ENCODE results near the gene PLEKHM2. TPM values are rescaled to one million over a fixed set of nuclear protein-coding genes. Genes with fewer than 3 reads are reported as not detected.
A peak's percentile ranks its signal among the peaks of the same experiment; 100 is the strongest.

The PLEKHM2 gene
- total RNA-seq, 1 experiment from 2014 or later = 38.5 TPM

DNA sequence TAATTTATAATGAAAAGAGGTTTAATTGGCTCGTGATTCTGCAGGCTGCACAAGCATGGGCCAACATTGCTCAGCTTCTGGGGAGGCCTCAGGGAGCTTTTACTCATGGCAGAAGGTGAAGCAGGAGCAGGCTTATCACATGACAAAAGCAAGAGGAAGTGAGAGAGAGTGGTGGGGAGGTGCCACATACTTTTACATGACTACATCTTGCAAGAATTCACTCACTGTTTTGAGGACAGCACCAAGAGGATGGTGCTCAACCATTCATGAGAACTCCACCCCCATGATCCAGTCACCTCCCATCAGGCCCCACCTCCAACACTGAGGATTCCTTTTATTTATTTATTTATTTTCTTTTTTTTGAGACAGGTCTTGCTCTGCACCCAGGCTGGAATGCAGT, 5.5 kb upstream of the PLEKHM2 start:
- Histone ChIP-seq H3K27ac (ENCODE audit: low read depth, low read length) (no peak overlapping the region), H3K9me2 (ENCODE audit: insufficient read depth) (no peaks in the 10 kb centered on the region), H3K4me2 (ENCODE audit: low read length) (peak overlapping the region; percentile 57), H3K36me3 (ENCODE audit: control insufficient read depth in 1 of 2, insufficient read depth in 2 of 2, low read length in 2 of 2) (no peaks in the 10 kb centered on the region), H4K20me1 (ENCODE audit: insufficient read depth) (no peaks in the 10 kb centered on the region), H3K4me1 (ENCODE audit: control insufficient read depth in 1 of 2, insufficient read depth in 2 of 2, low read length in 2 of 2) (peaks cover 5 to 44% of the 10 kb centered on the region in 2 experiments; a peak in 3 of 4 replicates), H3K79me2 (ENCODE audit: insufficient read depth, low read length) (no peaks in the 10 kb centered on the region), H3K27me3 (ENCODE audit: insufficient read depth, low read length) (no peaks in the 10 kb centered on the region), H3K9me3 (ENCODE audit: control insufficient read depth in 1 of 2, insufficient read depth in 1 of 2, low read depth in 1 of 2, low read length in 2 of 2) (no peaks in the 10 kb centered on the region), H3K9ac (ENCODE audit: low read length) (no peak overlapping the region), H2AFZ (ENCODE audit: low read depth, low read length, poor library complexity, severe bottlenecking) (no peak overlapping the region), H3K4me3 (replicated peaks in 1 of 2; ENCODE audit: low read depth in 1 of 2, low read length in 2 of 2) (no peak overlapping the region)
- RAD21 ChIA-PET (ENCODE audit: low non-redundant PET in 1 of 2, low total read pairs in 2 of 2, uncharacterized antibody in 2 of 2, unreplicated experiment in 2 of 2) = no interaction called here
- CTCF ChIA-PET = no interaction called here
- DNase-seq (ENCODE audit: low read depth, low spot score) = peak; percentile 45
- POLR2A ChIA-PET = interaction anchor here (0.6 kb wide), 1 partner anchor 180 kb away, joined by 3 read pairs; no protein-coding TSS in a partner anchor
- no TSS peak for BruUV-seq (replicated peaks)
- TF ChIP-seq CBX3 (IDR thresholded peaks at IDR 0.05; ENCODE audit: low read depth) (peak; percentile 59; the same call in 1 of the 2 replicates), ZNF274 (IDR thresholded peaks at IDR 0.05; ENCODE audit: low read depth, low read length) (no peak), POLR2AphosphoS5 (IDR thresholded peaks at IDR 0.05; ENCODE audit: low read depth, low read length) (no peak), FOSL1 (IDR thresholded peaks at IDR 0.05; ENCODE audit: low read depth) (peak; percentile 24; the same call in 1 of the 2 replicates), MAX (IDR thresholded peaks at IDR 0.05) (0 out of 2 replicates have a peak, but pooled peaks have one; percentile 34), ZFX (IDR thresholded peaks at IDR 0.05) (no peak), SP1 (IDR thresholded peaks at IDR 0.05; ENCODE audit: low read depth) (no peak), JUND (IDR thresholded peaks at IDR 0.05) (no peak), YY1 (IDR thresholded peaks at IDR 0.05; ENCODE audit: extremely low read depth, insufficient replicate concordance, low read depth, low read length) (no peak), RAD21 (IDR thresholded peaks at IDR 0.05; ENCODE audit: low read depth) (no peak), ELF1 (IDR thresholded peaks at IDR 0.05; ENCODE audit: borderline replicate concordance, low read depth) (no peak), SIN3A (IDR thresholded peaks at IDR 0.05; ENCODE audit: low read depth) (no peak)
- peak; percentile 88 for ATAC-seq
- intact Hi-C loops (cut with micrococcal nuclease) = no loop called here

DNA sequence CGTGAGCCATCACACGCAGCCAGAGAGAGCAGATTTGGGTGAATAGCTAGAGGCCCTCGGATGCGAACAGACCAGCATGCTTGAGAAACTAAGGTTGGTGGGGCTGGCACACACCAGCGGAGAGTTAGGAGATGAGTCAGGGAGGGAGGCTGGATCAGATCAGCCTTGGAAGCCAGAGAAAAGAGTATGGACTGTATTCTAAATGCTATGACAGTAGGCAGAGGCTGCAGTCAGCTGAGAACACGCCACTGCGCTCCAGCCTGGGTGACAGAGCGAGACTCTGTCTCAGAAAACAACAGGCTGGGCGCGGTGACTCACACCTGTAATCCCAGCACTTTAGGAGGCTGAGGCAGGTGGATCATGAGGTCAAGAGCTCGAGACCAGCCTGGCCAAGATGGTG, 4.0 kb upstream of the PLEKHM2 start:
- Histone ChIP-seq H3K9ac (ENCODE audit: low read length) (no peak overlapping the region), H3K4me2 (ENCODE audit: low read length) (no peak overlapping the region)

More for the DNA sequence above, 4.0 kb upstream of the PLEKHM2 start:
- POLR2A ChIA-PET = no interaction called here
- Histone ChIP-seq H3K27ac (ENCODE audit: low read depth, low read length) (no peak overlapping the region), H3K27me3 (ENCODE audit: insufficient read depth, low read length) (no peaks in the 10 kb centered on the region), H4K20me1 (ENCODE audit: insufficient read depth) (no peaks in the 10 kb centered on the region), H2AFZ (ENCODE audit: low read depth, low read length, poor library complexity, severe bottlenecking) (no peak overlapping the region), H3K9me3 (ENCODE audit: control insufficient read depth in 1 of 2, insufficient read depth in 1 of 2, low read depth in 1 of 2, low read length in 2 of 2) (no peaks in the 10 kb centered on the region), H3K4me1 (ENCODE audit: control insufficient read depth in 1 of 2, insufficient read depth in 2 of 2, low read length in 2 of 2) (peaks cover 5 to 49% of the 10 kb centered on the region in 2 experiments), H3K4me3 (replicated peaks in 1 of 2; ENCODE audit: low read depth in 1 of 2, low read length in 2 of 2) (no peak overlapping the region), H3K36me3 (ENCODE audit: control insufficient read depth in 1 of 2, insufficient read depth in 2 of 2, low read length in 2 of 2) (no peaks in the 10 kb centered on the region), H3K9me2 (ENCODE audit: insufficient read depth) (no peaks in the 10 kb centered on the region), H3K79me2 (ENCODE audit: insufficient read depth, low read length) (peaks cover 6% of the 10 kb centered on the region)
- CTCF ChIA-PET = no interaction called here
- intact Hi-C loops (cut with micrococcal nuclease) = no loop called here
- ATAC-seq (no peak), DNase-seq (ENCODE audit: low read depth, low spot score) (no peak)
- RAD21 ChIA-PET (ENCODE audit: low non-redundant PET in 1 of 2, low total read pairs in 2 of 2, uncharacterized antibody in 2 of 2, unreplicated experiment in 2 of 2) = no interaction called here
- no peak for TF ChIP-seq SP1 (IDR thresholded peaks at IDR 0.05; ENCODE audit: low read depth)
- TF ChIP-seq YY1 (IDR thresholded peaks at IDR 0.05; ENCODE audit: extremely low read depth, insufficient replicate concordance, low read depth, low read length) = no peak
- TF ChIP-seq SIN3A (IDR thresholded peaks at IDR 0.05; ENCODE audit: low read depth) = no peak
- TF ChIP-seq CEBPB (IDR thresholded peaks at IDR 0.05; ENCODE audit: low read depth) = no peak
- no peak for TF ChIP-seq ELF1 (IDR thresholded peaks at IDR 0.05; ENCODE audit: borderline replicate concordance, low read depth)
- no peak for TF ChIP-seq ZNF274 (IDR thresholded peaks at IDR 0.05; ENCODE audit: low read depth, low read length)
- no peak for TF ChIP-seq MAX (IDR thresholded peaks at IDR 0.05)
- TF ChIP-seq ZFX (IDR thresholded peaks at IDR 0.05) = no peak
- no TSS peak for BruUV-seq (replicated peaks)

Measured in HCT116 (cell line).